ENCODE measurements around the gene KNTC1. TPM values are rescaled to one million over a fixed set of nuclear protein-coding genes. Genes with fewer than 3 reads are reported as not detected.
"Not testable (repeated sequence)": the region's sequence is repeated elsewhere in the genome, so short reads cannot be mapped to it uniquely, and the experiment has no call there.

KNTC1 gene
- total RNA-seq, 4 donors from 2014 or later: 1.3 to 5.3 (median 2.2) TPM

- in situ Hi-C loops (cut with MboI; ENCODE audit: low sequenced_read_pairs in 4 of 4): no loop called here
Measured at GRCh38 chr12:122646517-122647217, 119.6 kb downstream of the KNTC1 start.

GRCh38 chr12:122651520-122652224 lies 124.6 kb downstream of the KNTC1 start:
- in situ Hi-C loops (cut with MboI; ENCODE audit: low sequenced_read_pairs in 4 of 4) (no loop called here), intact Hi-C loops (cut with DNase I; ENCODE audit: low total_unique reads) (no loop called here)
- no peaks in the 10 kb centered on the region for H3K9me3 ChIP-seq
- H3K27ac ChIP-seq: no peak overlapping the region
- DNase-seq (no peak), ATAC-seq (no peak)
- no peaks in the 10 kb centered on the region for H3K4me1 ChIP-seq
- no peaks in the 10 kb centered on the region for H3K27me3 ChIP-seq
- H3K4me3 ChIP-seq: no peak overlapping the region
- H3K36me3 ChIP-seq: no peaks in the 10 kb centered on the region
- TF ChIP-seq CTCF (IDR thresholded peaks at IDR 0.05 in 4 of 5, conservative IDR thresholded peaks at IDR 0.05 in 1 of 5) (no peak), POLR2A (IDR thresholded peaks at IDR 0.05) (no peak)

More at GRCh38 chr12:122646517-122647217, 119.6 kb downstream of the KNTC1 start:
- Histone ChIP-seq H3K4me1 (no peaks in the 10 kb centered on the region), H3K9me3 (no peaks in the 10 kb centered on the region), H3K36me3 (no peaks in the 10 kb centered on the region), H3K4me3 (no peak overlapping the region), H3K27ac (no peak overlapping the region), H3K27me3 (no peaks in the 10 kb centered on the region)
- ATAC-seq (no peak), DNase-seq (no peak)
- TF ChIP-seq CTCF (IDR thresholded peaks at IDR 0.05 in 4 of 5, conservative IDR thresholded peaks at IDR 0.05 in 1 of 5) (no peak), POLR2A (IDR thresholded peaks at IDR 0.05) (no peak)
- intact Hi-C loops (cut with DNase I; ENCODE audit: low total_unique reads): no loop called here

- H3K4me1 ChIP-seq; in situ Hi-C loops (cut with MboI; ENCODE audit: low sequenced_read_pairs in 4 of 4); H3K27ac ChIP-seq; DNase-seq; H3K4me3 ChIP-seq; intact Hi-C loops (cut with DNase I; ENCODE audit: low total_unique reads); ATAC-seq; H3K36me3 ChIP-seq; H3K27me3 ChIP-seq; H3K9me3 ChIP-seq: not testable (repeated sequence)
Measured at GRCh38 chr12:122653291-122653690, 126.2 kb downstream of the KNTC1 start.

GRCh38 chr12:122656298-122656697 lies 129.2 kb downstream of the KNTC1 start:
- intact Hi-C loops (cut with DNase I; ENCODE audit: low total_unique reads) (no loop called here), in situ Hi-C loops (cut with MboI; ENCODE audit: low sequenced_read_pairs in 4 of 4) (no loop called here)
- Histone ChIP-seq H3K27me3 (no peaks in the 10 kb centered on the region), H3K4me1 (no peaks in the 10 kb centered on the region), H3K4me3 (no peak overlapping the region), H3K9me3 (no peaks in the 10 kb centered on the region), H3K27ac (no peak overlapping the region), H3K36me3 (no peaks in the 10 kb centered on the region)
- ATAC-seq (no peak), DNase-seq (no peak)
- TF ChIP-seq POLR2A (IDR thresholded peaks at IDR 0.05) (no peak), CTCF (IDR thresholded peaks at IDR 0.05 in 4 of 5, conservative IDR thresholded peaks at IDR 0.05 in 1 of 5) (no peak)

- DNase-seq (peak in 1 of 2 donors; percentile 10), ATAC-seq (no peak)
- H3K4me1 ChIP-seq: no peaks in the 10 kb centered on the region
- TF ChIP-seq POLR2A (IDR thresholded peaks at IDR 0.05): no peak
- TF ChIP-seq CTCF (IDR thresholded peaks at IDR 0.05 in 4 of 5, conservative IDR thresholded peaks at IDR 0.05 in 1 of 5): no peak
- no peaks in the 10 kb centered on the region for H3K27me3 ChIP-seq
- no peak overlapping the region for H3K27ac ChIP-seq
- H3K9me3 ChIP-seq: no peaks in the 10 kb centered on the region
- no peaks in the 10 kb centered on the region for H3K36me3 ChIP-seq
- no peak overlapping the region for H3K4me3 ChIP-seq
- in situ Hi-C loops (cut with MboI; ENCODE audit: low sequenced_read_pairs in 4 of 4) (no loop called here), intact Hi-C loops (cut with DNase I; ENCODE audit: low total_unique reads) (no loop called here)
Measured at GRCh38 chr12:122659579-122659978, 132.5 kb downstream of the KNTC1 start.

Data from gastrocnemius medialis (tissue), 4 donors.